GM10266 (cell line): ENCODE measurements around the gene UFD1.

Experiments used
- DNase-seq: peaks from one replicate; pipeline ENCODE4 v3.0.0; 2012; ENCODE audit errors: extremely low spot score
- TF ChIP-seq, protein P1 (sequence below): IDR thresholded peaks from 2 replicates; pipeline ENCODE4 v1.5.1; 2012; ENCODE audit warnings: mild to moderate bottlenecking, low read depth; ENCODE audit not compliant: control insufficient read depth, insufficient read depth; ENCODE audit errors: missing control alignments

Gene UFD1

DNA sequence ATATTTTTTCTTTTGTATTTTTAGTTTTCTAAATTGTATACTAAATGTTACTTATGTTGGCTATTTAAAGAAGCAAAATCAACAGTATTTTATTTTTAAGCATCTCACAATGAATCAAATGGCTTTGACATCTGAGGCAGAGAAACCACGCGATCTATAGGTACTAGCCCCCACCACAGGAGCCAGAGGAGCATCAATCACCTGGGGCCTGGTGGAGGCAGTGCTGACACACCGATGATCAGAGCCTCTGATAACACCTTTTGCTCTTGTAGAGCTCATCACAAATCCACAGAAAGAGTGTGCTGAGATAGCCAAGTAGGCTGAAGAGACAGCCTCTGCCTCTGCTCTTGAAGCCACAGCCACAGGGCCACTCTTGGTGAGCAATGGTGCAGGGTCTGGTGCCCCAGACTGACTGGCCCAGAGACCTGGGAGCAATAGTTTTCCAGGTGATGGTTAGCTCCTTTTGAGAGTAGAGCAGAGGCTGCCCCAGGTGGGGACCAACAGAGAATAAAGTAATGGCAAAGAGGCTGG lies 72.6 kb downstream of the UFD1 start:
- DNase-seq: no peak
- TF ChIP-seq, protein P1, sequence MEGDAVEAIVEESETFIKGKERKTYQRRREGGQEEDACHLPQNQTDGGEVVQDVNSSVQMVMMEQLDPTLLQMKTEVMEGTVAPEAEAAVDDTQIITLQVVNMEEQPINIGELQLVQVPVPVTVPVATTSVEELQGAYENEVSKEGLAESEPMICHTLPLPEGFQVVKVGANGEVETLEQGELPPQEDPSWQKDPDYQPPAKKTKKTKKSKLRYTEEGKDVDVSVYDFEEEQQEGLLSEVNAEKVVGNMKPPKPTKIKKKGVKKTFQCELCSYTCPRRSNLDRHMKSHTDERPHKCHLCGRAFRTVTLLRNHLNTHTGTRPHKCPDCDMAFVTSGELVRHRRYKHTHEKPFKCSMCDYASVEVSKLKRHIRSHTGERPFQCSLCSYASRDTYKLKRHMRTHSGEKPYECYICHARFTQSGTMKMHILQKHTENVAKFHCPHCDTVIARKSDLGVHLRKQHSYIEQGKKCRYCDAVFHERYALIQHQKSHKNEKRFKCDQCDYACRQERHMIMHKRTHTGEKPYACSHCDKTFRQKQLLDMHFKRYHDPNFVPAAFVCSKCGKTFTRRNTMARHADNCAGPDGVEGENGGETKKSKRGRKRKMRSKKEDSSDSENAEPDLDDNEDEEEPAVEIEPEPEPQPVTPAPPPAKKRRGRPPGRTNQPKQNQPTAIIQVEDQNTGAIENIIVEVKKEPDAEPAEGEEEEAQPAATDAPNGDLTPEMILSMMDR: no peak

DNA sequence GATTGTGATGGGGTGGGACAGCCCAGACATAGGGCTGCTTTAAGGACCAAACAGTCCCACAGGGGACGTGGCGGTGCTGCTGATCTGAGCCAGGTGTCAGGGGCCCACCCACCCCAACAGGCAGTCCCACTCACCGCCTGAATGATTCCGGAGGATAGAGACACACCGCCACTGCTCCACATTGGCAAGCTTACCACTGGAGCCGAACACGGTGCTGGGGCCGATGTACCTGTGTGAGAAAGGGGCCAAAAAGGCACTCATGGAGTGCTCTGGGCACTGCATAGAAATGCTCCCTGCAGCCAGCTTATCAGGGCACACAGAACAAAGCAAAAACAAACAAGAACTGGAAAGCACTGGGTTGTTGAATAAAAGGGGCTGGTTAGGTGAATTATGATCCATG lies 73.3 kb downstream of the UFD1 start:
- TF ChIP-seq, protein P1: no peak
- DNase-seq: no peak

DNA sequence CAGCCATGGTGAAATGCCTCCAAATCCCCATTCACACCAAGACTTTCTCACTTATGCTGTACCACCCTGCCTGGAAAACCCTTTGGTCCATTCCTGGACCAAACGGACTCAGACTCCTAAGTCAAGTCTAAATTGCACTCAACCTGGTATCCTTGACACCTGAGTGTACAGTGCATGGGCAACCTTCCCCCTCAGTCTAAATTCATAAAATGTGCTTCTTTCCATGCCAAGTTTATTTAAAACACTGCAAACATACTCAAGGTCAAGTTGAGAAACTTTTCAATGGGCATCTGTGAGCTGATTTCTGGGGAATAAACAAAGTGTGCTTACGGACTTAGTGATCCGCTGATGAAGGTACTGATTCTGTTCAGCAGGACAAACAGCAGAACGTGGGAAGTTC lies 73.9 kb downstream of the UFD1 start:
- TF ChIP-seq, protein P1: no peak
- DNase-seq: no peak

GRCh38 chr22:19404676-19405075 lies 74.3 kb downstream of the UFD1 start:
- no peak for DNase-seq
- TF ChIP-seq, protein P1: no peak

GRCh38 chr22:19402642-19403191 lies 76.3 kb downstream of the UFD1 start:
- DNase-seq: no peak
- TF ChIP-seq, protein P1: no peak

DNA sequence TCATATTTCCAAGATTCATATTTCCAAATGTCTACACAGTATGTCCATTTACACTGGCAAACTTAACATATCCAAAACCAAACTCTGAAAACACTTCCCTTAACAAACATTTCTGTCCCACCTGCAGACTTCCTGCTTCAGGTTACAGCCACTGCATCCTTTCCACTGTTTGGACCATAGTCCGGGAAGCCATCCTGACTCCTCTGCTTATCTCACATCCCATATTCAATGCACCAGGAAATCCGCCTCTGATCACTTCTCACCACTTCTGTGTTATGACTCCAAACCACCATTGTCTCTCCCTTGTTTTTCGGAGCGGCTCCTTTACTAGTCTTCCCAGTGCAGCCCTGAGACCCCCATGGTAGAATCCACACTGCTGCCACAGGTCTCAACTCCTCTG lies 77.5 kb downstream of the UFD1 start:
- no peak for DNase-seq
- TF ChIP-seq, protein P1: no peak

DNA sequence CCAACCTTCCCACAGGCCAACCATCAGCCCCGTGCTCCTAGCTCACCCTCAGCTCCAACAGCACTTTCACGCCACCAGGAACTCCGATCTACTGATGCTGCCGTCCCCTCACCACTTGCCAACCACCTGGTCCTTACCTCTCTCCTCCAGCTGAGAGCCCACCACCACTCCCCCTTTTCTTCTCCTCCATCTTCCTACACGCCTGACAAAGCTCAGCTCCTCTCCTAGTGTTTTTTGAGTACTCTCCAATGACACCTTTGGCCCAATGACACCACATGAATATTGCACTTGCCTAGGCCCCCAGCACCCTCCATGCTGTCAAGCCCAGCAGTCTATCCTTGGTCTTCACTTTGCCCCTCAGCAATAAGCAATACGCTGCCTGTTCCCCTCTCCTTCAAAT lies 78.1 kb downstream of the UFD1 start:
- DNase-seq: no peak
- TF ChIP-seq, protein P1: no peak
